Measurements from ENCODE around the gene TTC22.

Gene TTC22

DNA sequence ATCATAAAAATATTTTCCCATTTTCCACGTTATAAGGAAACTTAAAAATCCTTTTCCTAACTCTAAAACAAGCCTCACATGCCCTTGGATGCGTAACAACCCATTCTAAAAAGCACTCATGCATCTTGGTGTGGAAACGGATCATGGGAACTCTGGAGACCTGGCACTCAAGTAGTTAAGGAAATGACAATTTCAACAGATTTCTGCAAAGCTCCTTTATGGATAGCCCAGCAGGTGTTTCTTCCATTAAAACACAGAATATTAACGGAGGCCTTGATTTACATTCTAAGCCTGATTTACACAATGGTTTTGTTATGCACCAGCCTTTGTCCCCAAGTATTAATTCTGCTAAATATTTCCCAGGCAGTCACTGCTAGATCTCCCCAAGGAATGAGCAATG is 49.7 kb downstream of the TTC22 start:
- DNase-seq (ENCODE audit: low read depth in 3 of 3) = no peak

DNA sequence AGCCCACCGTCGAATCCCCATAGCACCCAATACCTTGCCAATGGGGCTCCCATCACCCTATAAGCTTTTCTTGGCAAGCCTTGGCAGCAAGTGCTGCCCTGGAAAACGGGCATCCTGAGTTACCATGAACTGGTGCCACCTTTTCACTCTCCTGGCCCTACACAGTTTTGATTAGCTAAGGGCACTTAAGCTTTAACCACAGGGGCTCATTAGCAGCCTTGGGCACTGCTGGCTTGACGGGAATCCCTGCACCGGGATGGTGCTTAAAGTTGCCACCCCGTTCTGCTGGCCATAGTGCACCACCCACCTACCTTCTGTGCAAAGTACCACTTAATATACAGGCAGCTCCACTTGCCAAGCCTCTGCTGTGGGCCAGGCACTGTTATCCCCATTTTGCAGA is 50.5 kb downstream of the TTC22 start:
- DNase-seq (ENCODE audit: low read depth in 3 of 3) = no peak

DNA sequence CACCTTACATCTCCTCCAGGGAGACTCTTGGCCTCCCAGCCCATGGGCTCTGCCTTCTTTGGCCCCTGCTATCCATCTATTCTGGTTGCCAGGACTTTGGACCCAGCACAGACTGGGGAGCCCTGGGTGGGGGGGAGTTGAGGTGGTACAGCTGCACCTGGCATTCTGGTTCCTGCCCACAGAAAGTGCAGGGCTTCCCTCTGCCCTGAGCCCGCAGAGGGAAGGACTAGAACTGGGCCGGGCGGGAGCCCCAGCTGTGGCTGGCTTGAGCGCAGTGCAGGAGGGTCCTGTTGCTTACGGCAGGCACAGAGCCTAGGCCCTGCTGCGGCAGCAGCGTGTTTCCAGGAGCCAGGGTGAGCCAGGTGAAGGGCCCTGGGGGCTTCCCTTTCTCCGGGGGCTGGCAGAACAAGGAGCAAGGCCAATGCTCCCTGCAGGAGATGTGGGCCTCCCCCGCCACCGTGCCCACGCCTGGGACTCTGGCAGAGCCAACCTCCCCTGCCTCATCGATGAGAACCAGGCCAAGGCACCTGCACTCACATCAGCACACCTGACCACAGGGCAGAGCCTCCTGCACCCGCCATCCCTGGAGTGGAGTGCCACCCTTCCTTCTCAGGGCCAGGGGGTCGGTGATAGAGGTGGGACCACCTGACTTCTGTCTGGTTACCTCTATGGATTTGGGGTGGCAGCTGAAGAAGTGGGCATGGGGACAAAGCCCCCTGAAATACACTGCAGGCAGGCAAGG is 52.9 kb downstream of the TTC22 start:
- DNase-seq (ENCODE audit: low read depth in 3 of 3) = no peak

DNA sequence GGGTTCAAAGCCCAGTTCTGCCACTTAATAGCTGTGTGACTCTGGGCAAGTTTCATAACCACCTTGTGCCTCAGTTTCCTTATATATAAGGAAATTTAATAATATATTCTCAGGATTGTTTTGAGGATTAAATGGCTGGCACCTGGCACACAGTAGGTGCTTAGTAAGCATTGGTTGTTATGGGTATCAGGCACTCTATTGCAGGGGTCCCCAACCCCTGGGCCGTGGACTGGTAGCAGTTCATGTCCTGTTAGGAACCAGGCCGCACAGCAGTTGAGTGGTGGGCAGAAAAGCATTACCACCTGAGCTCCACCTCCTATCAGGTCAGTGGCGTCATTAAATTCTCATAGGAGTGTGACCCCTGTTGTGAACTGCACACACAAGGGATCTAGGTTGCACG is 55.3 kb downstream of the TTC22 start:
- DNase-seq (ENCODE audit: low read depth in 3 of 3) = no peak

DNA sequence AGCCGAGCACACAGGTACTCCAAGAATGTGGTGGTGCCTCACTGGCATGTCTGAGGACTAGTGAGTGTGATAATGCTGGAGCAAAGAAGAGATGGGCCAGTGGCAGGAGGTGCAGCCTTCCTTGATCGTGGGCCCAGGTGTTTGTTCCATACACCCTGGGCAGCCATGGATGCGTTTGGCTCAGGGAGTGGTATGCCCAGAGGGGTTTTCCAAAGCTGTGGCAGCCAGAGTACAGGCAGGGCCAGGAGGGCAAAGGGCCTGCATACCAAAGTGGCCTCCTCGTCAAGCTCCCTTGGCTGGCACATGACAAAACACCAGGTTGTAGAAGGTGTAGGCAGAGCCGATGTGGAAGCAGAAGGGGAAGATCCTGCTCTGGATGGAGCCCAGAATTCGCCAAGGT is 55.8 kb downstream of the TTC22 start:
- no peak for DNase-seq (ENCODE audit: low read depth in 3 of 3)

DNA sequence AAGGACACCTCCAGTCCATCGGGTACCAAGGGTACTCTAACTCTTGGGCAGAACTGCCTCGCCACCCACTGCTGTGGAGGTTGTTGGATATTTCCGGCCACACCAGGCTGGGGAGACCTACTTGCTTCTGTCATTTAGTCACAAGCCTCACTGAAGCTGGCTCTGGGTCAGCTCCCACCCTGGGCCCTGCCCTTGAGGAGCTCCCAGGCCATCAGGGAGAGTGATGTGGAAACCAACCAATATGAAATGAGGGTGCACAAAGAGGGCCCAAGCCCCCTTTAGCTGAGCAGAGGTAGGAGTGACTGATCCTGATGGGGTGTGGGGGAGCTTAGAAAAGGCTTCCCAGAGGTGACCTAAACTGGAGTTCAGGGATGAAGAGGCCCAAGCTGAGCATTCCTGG is 56.4 kb downstream of the TTC22 start:
- no peak for DNase-seq (ENCODE audit: low read depth in 3 of 3)

DNA sequence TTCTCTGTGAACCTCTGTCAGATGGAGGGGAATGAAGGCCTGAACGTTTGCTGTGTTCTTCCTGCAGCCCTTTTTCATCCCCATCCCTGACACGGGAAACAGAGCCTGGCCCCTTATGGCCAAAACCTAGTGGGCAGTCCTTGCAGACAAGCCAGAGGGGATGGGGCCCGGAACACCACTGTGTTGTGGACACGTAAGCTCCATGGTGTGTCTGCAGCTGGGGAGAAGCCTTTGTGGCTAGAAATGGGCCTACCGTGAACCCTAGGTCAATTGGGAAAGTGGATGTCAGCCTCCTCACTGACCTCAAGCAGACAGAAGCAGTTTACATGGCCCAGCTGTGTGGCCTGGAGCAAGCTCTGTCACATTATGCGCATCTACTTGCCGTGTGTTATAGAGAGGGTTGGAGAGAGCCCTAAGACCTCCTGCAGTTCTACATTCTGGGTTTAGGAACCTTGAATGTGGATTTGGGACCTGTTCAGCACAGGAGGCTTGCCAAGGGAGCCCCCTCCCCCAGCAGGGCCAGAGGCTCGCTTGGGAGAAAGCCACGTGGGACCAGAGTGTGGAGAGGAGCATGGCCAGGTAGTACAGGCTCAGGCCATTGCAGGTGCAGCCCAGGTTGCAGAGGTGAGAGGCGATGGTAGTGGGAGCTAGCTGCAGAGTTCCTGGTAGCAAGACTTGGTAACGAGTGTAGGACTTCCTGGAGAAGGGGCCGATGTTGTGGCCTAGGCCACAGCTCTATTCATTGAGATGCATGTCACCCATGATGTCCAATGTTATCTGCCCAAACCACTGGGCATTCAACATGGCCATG is 57.5 kb downstream of the TTC22 start:
- DNase-seq (ENCODE audit: low read depth in 3 of 3) = no peak

DNA sequence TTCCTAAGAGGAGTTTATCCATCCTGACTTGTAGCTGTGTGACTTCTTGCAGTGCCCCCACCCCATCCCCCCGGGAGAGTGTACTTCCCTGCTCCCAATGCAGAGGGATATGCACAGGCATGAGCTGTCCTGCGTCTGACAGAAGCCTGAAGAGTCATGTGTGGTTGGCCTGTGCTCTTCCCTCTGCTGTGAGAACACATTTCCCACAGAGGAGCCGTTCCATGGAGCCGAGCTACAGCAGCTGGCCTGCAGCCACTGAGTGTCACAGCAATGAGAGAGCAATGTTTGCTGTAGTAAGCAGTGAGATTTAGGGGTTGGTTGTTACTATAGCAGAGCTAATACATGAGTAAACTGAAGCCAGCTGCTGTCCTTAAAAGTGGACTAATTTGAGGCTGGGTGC is 58.8 kb downstream of the TTC22 start:
- DNase-seq (ENCODE audit: low read depth in 3 of 3) = no peak

DNA sequence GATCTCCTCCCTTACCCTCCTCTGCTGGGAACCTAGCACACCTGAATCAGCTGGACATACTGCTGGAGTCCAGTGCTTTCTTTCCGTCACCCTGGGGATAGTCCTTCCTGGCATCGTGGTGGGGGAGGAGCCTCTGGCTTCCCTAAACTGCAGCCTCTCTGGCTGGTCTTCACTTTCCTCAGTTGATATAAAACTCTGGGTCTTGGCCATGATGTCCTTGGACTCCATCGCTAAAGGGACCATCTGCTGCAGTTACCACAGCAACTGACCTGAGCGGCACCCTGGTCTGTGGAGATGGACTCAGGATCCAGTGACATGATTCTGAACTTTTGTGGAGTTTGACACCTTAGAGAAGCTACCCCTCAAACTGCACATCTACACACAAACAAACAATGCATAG is 59.6 kb downstream of the TTC22 start:
- DNase-seq (ENCODE audit: low read depth in 3 of 3) = no peak

DNA sequence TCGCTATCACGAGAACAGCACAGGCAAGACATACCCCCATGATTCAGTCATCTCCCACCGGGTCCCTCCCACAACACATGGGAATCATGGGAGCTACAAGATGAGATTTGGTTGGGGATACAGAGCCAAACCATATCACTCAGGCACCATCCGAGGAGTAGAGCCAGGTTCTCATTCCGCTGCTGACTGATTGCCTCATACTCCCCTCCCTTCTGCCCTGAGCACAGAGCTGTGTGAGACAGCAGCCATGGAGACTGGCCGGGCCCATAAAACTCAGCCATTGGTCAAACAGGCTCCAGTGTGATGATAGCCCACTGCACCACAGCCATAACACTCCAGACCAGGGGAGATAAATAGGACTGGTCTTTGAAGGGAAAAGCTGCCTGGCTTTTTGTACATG is 62.9 kb downstream of the TTC22 start:
- no peak for DNase-seq (ENCODE audit: low read depth in 3 of 3)

DNA sequence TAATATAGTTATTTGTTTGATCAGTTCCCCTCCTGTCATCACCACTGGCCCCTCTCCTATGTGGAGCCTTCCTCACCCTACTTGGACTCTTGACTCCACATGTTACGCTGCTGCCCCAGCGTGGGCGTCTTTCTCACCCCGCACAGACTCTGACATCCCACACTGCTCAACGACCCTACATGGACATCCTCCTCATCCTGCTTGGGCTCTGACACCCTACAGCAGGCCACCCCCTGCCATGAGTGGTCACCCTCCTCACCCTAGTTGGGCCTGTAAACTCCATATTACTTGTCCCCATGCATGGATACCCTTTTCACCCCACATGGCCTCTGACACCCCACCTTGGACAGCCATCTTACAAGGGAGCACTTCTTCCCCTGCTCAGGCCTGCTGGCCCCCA is 64.4 kb downstream of the TTC22 start:
- no peak for DNase-seq (ENCODE audit: low read depth in 3 of 3)
